ENCODE results near the gene WHRN. TPM values are rescaled to one million over a fixed set of nuclear protein-coding genes. Genes with fewer than 3 reads are reported as not detected.

Gene WHRN
- total and polyA plus RNA-seq, 2 donors (not counting 1 experiment from before 2014, with no cell fraction given) = 19.4 to 95.7 TPM

GRCh38 chr9:114448706-114449105 is 56.6 kb downstream of the WHRN start:
- Histone ChIP-seq H3K27me3 (replicated peaks in 1 of 4; ENCODE audit: control extremely low read depth in 1 of 4, control insufficient read depth in 3 of 4, insufficient read depth in 4 of 4, low read length in 3 of 4) (no peaks in the 10 kb centered on the region), H3K9ac (ENCODE audit: low read length) (no peak overlapping the region), H3K4me1 (ENCODE audit: control insufficient read depth in 2 of 2, insufficient read depth in 2 of 2, low read length in 2 of 2) (peaks cover 54 to 55% of the 10 kb centered on the region in 2 donors), H3K27ac (ENCODE audit: low read length in 2 of 2) (peak overlapping the region in 1 of 2 donors; percentile 38), H4K20me1 (ENCODE audit: control insufficient read depth, insufficient read depth, low read length, poor library complexity, severe bottlenecking) (no peaks in the 10 kb centered on the region), H3K36me3 (replicated peaks in 1 of 2; ENCODE audit: control extremely low read depth in 1 of 2, control insufficient read depth in 1 of 2, extremely low read depth in 1 of 2, insufficient read depth in 2 of 2, low read length in 1 of 2) (no peaks in the 10 kb centered on the region), H3K79me2 (ENCODE audit: control insufficient read depth, insufficient read depth, low read length) (no peaks in the 10 kb centered on the region), H3K9me3 (ENCODE audit: control extremely low read depth in 1 of 3, control insufficient read depth in 2 of 3, insufficient read depth in 1 of 3, low read length in 2 of 3) (peaks cover 0 to 12% (median 10%) of the 10 kb centered on the region in 3 donors), H3K4me3 (ENCODE audit: control extremely low read depth in 1 of 5, extremely low read depth in 1 of 5, insufficient read depth in 1 of 5, low read depth in 2 of 5, low read length in 4 of 5) (no peak overlapping the region), H3K4me2 (replicated peaks; ENCODE audit: low read depth, low read length, poor library complexity, severe bottlenecking) (peak overlapping the region; percentile 12), H2AFZ (ENCODE audit: insufficient read depth, low read depth, low read length, poor library complexity, severe bottlenecking) (no peak overlapping the region)
- peaks cover 61% of the 10 kb centered on the region for H3K4me1 Mint-ChIP-seq
- DNase-seq = no peak
- POLR2A ChIA-PET = interaction anchor here (1.2 kb wide), 1 partner anchor 14 kb away, joined by 4 read pairs; no protein-coding TSS in a partner anchor
- intact Hi-C loops (cut with micrococcal nuclease) = no loop called here
- no peak for ATAC-seq (ENCODE audit: low read depth)
- CTCF ChIA-PET = interaction anchor here (1.3 to 5.2 kb wide), 4 partner anchors 14 to 204 kb away, joined by 3 to 46 read pairs (median 34); partner anchors contain the start of gene WHRN
- H3K27me3 Mint-ChIP-seq = no peaks in the 10 kb centered on the region
- WGBS (ENCODE audit: insufficient coverage) = 13% methylated on average over 1 of the region's 2 CpGs
- no peak for TF ChIP-seq EZH2 (IDR thresholded peaks at IDR 0.05; ENCODE audit: borderline replicate concordance, insufficient read depth, low read depth, low read length, poor library complexity, severe bottlenecking)
- no peak for TF ChIP-seq CTCF (IDR thresholded peaks at IDR 0.05)
- H3K4me3 Mint-ChIP-seq = no peak overlapping the region
- H3K9me3 Mint-ChIP-seq (ENCODE audit: insufficient read depth) = peaks cover 4% of the 10 kb centered on the region
- peak overlapping the region; percentile 84 for H3K27ac Mint-ChIP-seq

- WGBS (ENCODE audit: insufficient coverage) = 77% methylated on average over 7 of the region's 8 CpGs
Observed at GRCh38 chr9:114446672-114447450, 58.4 kb downstream of the WHRN start.

More at GRCh38 chr9:114446672-114447450, 58.4 kb downstream of the WHRN start:
- no peak overlapping the region for H3K4me3 ChIP-seq (ENCODE audit: control extremely low read depth in 1 of 5, extremely low read depth in 1 of 5, insufficient read depth in 1 of 5, low read depth in 2 of 5, low read length in 4 of 5)
- H3K9me3 ChIP-seq (ENCODE audit: control extremely low read depth in 1 of 3, control insufficient read depth in 2 of 3, insufficient read depth in 1 of 3, low read length in 2 of 3) = peaks cover 0 to 11% (median 9%) of the 10 kb centered on the region in 3 donors
- DNase-seq (no peak), ATAC-seq (ENCODE audit: low read depth) (no peak)
- ChIA-PET CTCF (interaction anchor here (0.6 to 1.8 kb wide), 5 partner anchors 12 to 207 kb away, joined by 3 to 9 read pairs (median 5); no protein-coding TSS in a partner anchor), POLR2A (no interaction called here)
- H3K4me2 ChIP-seq (replicated peaks; ENCODE audit: low read depth, low read length, poor library complexity, severe bottlenecking) = no peak overlapping the region
- TF ChIP-seq EZH2 (IDR thresholded peaks at IDR 0.05; ENCODE audit: borderline replicate concordance, insufficient read depth, low read depth, low read length, poor library complexity, severe bottlenecking) (no peak), CTCF (IDR thresholded peaks at IDR 0.05) (no peak)
- H3K4me3 Mint-ChIP-seq = no peak overlapping the region
- H3K4me1 Mint-ChIP-seq = peaks cover 44% of the 10 kb centered on the region
- intact Hi-C loops (cut with micrococcal nuclease) = no loop called here
- peaks cover 36 to 37% of the 10 kb centered on the region in 2 donors for H3K4me1 ChIP-seq (ENCODE audit: control insufficient read depth in 2 of 2, insufficient read depth in 2 of 2, low read length in 2 of 2)
- no peaks in the 10 kb centered on the region for H3K27me3 Mint-ChIP-seq
- no peaks in the 10 kb centered on the region for H3K79me2 ChIP-seq (ENCODE audit: control insufficient read depth, insufficient read depth, low read length)
- no peaks in the 10 kb centered on the region for H3K36me3 ChIP-seq (replicated peaks in 1 of 2; ENCODE audit: control extremely low read depth in 1 of 2, control insufficient read depth in 1 of 2, extremely low read depth in 1 of 2, insufficient read depth in 2 of 2, low read length in 1 of 2)
- H2AFZ ChIP-seq (ENCODE audit: insufficient read depth, low read depth, low read length, poor library complexity, severe bottlenecking) = peak overlapping the region; percentile 44
- H4K20me1 ChIP-seq (ENCODE audit: control insufficient read depth, insufficient read depth, low read length, poor library complexity, severe bottlenecking) = no peaks in the 10 kb centered on the region
- H3K9ac ChIP-seq (ENCODE audit: low read length) = no peak overlapping the region
- peaks cover 7% of the 10 kb centered on the region for H3K9me3 Mint-ChIP-seq (ENCODE audit: insufficient read depth)
- no peak overlapping the region for H3K27ac ChIP-seq (ENCODE audit: low read length in 2 of 2)
- peak overlapping the region; percentile 84 for H3K27ac Mint-ChIP-seq
- H3K27me3 ChIP-seq (replicated peaks in 1 of 4; ENCODE audit: control extremely low read depth in 1 of 4, control insufficient read depth in 3 of 4, insufficient read depth in 4 of 4, low read length in 3 of 4) = no peaks in the 10 kb centered on the region
